HT-29 (cell line): ENCODE measurements around the gene TRMT1. TPM values are rescaled to one million over a fixed set of nuclear protein-coding genes. Genes with fewer than 3 reads are reported as not detected.
"Not testable (repeated sequence)": the region's sequence is repeated elsewhere in the genome, so short reads cannot be mapped to it uniquely, and the experiment has no call there.

ENCODE experiments used
- DNase-seq: peaks from one replicate; pipeline ENCODE4 v3.0.0-alpha.2; 2015; ENCODE audit warnings: low spot score
- total RNA-seq: library from RNA; depleted of rRNA; stranded (reverse); fragments of >200 nt; shearing (Covaris generic); gene quantifications from 2 replicates; pipeline ENCODE4 v1.2.3, GENCODE V29; 2014; rRNA removed

TRMT1 gene
- 52.8 and 59.8 TPM in 2 replicates for total RNA-seq

GRCh38 chr19:13116282-13117175 is at the start of gene TRMT1:
Gene TRMT1 (minus strand): TSS chr19:13116740. CDS start chr19:13116399, 341 bp downstream.
- DNase-seq: peak; percentile 88

GRCh38 chr19:13166151-13166550 is 49.6 kb upstream of the TRMT1 start:
- not testable (repeated sequence) for DNase-seq

DNA sequence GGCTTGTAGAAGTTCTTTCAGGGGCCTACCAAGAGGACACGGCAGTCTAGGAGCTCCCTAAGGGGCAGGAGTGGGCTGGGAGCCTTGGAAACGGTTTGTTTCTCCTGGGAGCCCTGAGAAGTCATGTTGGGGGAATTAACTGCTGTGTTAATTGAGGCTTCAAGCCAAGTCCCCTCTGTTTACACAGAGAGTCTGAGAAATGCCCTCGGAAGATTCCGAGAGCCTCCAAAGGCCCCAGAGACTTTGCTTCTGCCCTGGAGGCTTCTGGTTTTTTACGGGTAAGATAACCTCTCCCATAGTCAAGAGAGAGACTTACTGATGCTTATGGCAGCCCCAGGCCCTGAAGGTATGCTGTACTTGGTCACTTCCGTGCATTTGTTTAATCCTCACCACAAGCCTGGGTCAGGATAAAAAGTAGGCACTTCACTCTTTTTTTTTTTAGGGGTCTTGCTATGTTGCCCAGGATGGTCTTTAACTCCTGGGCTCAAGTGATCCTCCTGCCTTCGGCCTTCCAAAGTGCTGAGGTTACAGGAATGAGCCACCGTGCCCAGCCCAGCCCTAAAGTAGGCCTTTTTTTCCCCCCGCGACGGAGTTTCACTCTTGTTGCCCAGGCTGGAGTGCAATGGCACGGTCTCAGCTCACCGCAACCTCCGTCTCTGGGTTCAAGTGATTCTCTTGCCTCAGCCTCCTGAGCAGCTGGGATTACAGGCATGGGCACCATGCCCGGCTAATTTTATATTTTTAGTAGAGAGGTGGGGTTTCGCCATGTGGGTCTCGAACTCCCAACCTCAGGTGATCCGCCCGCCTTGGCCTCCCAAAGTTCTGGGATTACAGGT is 48.8 kb upstream of the TRMT1 start:
- DNase-seq: no peak

DNA sequence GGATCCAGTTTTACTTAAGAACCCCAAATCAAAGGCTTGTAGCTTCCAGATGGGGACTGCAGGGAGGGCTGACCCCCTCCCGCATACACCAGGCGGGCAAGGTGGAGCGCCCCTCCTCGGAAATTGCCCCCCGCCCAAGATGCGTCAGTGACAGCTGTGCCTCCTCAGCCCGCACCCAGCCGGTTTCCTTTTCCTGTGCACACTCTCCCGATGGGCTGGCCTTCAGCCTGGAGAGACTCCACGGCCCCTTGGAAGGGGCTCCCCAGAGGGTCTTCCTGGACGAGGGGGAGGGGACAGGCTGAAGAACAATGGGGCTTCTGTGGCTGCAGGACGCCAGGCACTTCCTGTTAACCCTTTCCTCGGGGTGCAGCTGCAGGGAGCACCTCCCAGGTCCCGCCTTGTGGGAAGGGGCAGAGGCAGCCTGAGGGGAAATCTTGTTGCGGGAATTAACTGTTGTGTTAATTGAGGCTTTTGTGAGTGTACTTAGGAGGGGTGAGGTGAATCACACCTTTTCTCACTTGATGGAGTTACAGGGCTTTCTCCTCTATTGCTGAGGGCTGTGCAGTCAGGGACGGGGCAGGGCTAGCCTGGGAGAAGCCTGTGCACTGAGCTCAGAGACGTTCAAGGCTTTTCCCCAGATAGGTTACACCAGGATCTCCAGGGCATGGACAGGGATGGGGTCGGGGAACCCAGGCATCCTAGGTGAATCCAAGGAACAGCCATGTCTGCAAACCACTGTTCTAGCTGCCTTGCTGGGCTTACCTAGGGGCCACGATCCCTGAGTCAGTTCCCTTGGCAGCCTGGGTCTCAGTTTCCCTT is 48.0 kb upstream of the TRMT1 start:
- DNase-seq: peak; percentile 78

- DNase-seq: peak; percentile 75
Measured at GRCh38 chr19:13163609-13164342, 47.2 kb upstream of the TRMT1 start.

GRCh38 chr19:13162724-13163608 is 46.4 kb upstream of the TRMT1 start:
- DNase-seq: peak; percentile 95

- peak; percentile 23 for DNase-seq
Measured at GRCh38 chr19:13160557-13160956, 44.0 kb upstream of the TRMT1 start.

DNA sequence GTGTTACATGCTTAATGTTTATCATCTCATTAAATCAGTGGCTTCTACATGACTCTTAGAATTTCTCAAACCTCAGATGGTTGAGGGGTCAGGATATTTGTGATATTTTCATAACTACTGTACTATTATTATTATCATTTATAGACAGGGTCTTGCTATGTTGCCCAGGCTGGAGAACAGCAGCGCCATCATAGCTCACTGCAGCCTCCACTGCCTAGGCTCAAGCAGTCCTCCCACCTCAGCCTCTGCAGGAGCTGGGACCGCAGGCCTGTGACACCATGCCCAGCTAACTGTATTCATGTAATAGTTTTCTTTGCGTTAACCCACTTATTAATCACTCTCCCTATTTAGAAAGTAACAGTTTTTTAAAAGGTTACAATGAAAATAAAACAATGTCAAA is 43.2 kb upstream of the TRMT1 start:
- DNase-seq: no peak

GRCh38 chr19:13155472-13156359 is 39.2 kb upstream of the TRMT1 start:
- peak; percentile 73 for DNase-seq

DNA sequence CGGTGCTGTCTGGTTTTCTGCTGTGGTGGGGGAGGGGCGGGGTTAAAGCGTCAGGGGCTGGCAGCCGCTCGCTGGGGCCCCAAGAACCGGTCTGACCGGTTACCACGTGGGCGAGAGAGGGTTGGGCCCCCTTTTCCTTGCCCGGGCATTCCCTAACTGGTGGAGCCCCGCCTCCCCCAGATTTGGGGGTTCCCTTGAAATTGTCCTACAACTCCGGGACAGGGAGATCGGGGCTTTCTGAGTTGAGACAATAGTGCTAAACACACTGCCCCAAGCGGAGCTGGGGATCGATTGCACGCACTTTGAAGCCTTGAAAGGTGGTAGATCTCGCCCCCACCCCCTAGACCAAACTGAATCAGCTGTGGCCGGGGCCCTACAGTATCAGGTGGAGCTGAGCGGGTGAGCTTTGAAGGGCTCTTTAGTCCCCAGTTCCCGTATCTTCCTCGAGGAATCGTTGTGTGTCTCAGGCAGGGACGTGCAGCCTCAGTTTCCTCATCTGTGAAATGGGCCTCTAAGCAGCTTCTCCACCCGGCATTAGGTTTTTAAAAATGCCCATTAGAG is 38.5 kb upstream of the TRMT1 start:
- peak; percentile 86 for DNase-seq

DNA sequence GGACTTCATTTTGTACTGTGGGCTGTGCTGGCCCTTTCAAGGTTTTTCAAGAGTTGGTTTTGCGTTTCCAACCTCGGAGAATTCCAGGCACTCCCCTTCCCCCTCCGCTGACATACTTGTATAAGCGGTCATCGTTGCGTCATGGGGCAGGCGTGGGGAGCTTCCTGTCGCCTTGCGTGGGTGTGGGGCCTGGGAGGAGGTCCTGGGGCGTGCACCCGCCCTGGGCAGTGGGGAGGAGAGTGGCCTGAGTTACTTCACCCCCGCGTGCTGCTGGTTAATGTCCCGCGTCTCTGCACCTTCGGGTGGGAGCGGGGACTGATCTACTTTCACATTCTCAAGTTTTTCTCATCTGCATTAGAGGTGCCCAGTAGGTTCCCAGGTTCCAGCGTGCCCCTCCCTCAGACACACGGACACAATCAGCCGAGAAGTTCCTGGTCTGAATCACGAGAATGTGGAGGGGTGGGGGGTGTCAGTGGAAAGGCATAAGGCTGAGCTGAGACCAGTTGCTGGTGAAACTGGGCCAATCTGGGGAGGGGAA is 37.8 kb upstream of the TRMT1 start:
- peak; percentile 35 for DNase-seq

GRCh38 chr19:13153569-13154240 is 37.2 kb upstream of the TRMT1 start:
- peak; percentile 17 for DNase-seq

DNA sequence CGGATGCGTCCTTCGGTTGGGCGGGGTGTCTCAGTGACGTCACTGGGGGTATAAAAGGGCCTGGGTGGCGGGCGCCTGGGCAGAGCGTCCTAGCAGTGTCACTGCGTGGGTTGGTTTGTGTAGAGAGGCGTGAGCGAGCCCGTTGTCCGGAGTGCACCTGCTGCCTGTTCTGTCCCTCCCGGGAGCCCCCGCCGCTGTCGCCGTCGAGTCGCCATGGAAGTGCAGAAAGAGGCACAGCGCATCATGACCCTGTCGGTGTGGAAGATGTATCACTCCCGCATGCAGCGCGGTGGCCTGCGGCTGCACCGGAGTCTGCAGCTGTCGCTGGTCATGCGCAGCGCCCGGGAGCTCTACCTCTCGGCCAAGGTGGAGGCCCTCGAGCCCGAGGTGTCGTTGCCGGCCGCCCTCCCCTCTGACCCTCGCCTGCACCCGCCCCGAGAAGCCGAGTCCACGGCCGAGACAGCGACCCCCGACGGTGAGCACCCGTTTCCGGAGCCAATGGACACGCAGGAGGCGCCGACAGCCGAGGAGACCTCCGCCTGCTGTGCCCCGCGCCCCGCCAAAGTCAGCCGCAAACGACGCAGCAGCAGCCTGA is 36.5 kb upstream of the TRMT1 start:
- DNase-seq: peak; percentile 92

GRCh38 chr19:13152356-13152973 is 35.9 kb upstream of the TRMT1 start:
- peak; percentile 53 for DNase-seq

GRCh38 chr19:13151605-13152355 is 35.2 kb upstream of the TRMT1 start:
- DNase-seq: peak; percentile 91
